Coronary artery (tissue), 2 donors: ENCODE results near the gene FBLN1.
"Not testable (repeated sequence)": the region's sequence is repeated elsewhere in the genome, so short reads cannot be mapped to it uniquely, and the experiment has no call there.

Experiments used
- DNase-seq: peaks from one replicate; pipeline ENCODE4 v3.0.0-alpha.2; 2017; ENCODE audit warnings: low spot score
- H3K27ac ChIP-seq, 2 donors: fragments of 200-600 bp; sonication (generic); one replicate each; pipeline ENCODE4 v1.5.1; 2016 to 2019
- H3K4me3 ChIP-seq: fragments of 200-600 bp; sonication (generic); 2 replicates; pipeline ENCODE4 v1.5.1; 2016; ENCODE audit warnings: mild to moderate bottlenecking, moderate library complexity
- TF ChIP-seq, protein P1 (sequence below): fragments of 200-600 bp; sonication (generic); IDR thresholded peaks from one replicate; pipeline ENCODE4 v1.5.1; 2019; ENCODE audit warnings: antibody characterized with exemption

The FBLN1 gene

DNA sequence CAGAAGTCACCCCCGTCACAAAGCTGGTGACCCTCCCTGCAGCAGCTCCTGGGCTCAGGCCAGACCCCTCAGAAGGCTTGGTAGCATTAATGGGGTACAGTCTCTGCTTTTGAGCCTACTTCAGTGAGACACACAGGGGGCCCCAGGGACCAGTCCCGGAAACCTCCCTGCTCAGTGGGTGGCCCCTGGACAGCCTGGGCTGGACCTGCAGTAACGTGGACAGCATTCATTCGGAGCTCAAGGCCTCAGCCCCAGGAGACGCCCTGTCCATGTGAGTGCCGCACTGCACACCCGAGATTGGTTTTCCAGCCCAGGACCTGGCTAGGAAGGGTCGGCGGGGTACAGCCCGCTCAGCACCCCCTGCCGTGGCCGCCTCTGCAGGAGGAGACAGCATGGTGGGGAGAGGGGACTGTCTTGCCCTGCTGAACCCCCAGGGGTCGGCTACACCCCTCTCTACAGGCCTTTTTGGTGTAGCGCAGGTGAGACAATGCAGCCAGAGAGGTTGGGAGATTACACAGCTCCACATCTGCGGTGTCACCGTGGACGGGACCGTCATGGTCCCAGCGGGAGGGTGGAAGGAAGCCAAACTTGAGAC lies 83.4 kb downstream of the FBLN1 start:
- no peak for DNase-seq
- TF ChIP-seq, protein P1, sequence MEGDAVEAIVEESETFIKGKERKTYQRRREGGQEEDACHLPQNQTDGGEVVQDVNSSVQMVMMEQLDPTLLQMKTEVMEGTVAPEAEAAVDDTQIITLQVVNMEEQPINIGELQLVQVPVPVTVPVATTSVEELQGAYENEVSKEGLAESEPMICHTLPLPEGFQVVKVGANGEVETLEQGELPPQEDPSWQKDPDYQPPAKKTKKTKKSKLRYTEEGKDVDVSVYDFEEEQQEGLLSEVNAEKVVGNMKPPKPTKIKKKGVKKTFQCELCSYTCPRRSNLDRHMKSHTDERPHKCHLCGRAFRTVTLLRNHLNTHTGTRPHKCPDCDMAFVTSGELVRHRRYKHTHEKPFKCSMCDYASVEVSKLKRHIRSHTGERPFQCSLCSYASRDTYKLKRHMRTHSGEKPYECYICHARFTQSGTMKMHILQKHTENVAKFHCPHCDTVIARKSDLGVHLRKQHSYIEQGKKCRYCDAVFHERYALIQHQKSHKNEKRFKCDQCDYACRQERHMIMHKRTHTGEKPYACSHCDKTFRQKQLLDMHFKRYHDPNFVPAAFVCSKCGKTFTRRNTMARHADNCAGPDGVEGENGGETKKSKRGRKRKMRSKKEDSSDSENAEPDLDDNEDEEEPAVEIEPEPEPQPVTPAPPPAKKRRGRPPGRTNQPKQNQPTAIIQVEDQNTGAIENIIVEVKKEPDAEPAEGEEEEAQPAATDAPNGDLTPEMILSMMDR: no peak
- H3K27ac ChIP-seq: no peak overlapping the region
- no peak overlapping the region for H3K4me3 ChIP-seq

DNA sequence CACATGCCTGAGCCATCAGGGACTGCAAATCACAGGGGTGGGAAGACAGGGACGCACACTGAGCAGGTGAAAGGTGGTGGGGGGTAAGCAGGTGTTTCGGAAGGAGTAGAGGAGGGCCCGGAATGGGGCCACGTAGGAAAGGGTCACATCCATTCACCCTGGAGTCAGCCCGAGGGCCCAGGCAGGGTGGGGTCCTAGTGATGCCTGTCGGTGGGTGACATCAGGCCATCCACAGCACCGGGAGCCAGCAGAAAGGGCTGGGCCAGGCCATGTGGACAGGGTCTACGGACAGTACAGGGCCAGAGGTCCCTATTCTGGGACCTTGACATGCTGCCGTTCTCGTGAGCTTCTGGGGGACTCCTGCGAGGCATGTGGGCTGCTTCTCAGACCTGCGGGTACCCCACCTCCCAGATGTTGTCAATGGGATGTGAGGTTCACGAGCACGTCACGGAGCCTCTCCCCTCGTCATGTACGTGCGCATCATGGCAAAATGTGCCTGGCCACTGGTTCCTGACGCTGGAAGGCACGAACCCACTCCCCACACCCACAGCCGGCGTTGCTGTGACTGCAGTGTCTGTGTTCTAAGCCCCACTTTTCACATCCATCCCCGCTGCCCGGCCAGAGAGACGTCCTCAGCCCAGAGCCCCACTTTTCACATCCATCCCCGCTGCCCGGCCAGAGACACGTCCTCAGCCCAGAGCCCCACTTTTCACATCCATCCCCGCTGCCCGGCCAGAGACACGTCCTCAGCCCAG lies 84.1 kb downstream of the FBLN1 start:
- TF ChIP-seq, protein P1: no peak
- Histone ChIP-seq H3K4me3 (no peak overlapping the region), H3K27ac (no peak overlapping the region)
- no peak for DNase-seq

DNA sequence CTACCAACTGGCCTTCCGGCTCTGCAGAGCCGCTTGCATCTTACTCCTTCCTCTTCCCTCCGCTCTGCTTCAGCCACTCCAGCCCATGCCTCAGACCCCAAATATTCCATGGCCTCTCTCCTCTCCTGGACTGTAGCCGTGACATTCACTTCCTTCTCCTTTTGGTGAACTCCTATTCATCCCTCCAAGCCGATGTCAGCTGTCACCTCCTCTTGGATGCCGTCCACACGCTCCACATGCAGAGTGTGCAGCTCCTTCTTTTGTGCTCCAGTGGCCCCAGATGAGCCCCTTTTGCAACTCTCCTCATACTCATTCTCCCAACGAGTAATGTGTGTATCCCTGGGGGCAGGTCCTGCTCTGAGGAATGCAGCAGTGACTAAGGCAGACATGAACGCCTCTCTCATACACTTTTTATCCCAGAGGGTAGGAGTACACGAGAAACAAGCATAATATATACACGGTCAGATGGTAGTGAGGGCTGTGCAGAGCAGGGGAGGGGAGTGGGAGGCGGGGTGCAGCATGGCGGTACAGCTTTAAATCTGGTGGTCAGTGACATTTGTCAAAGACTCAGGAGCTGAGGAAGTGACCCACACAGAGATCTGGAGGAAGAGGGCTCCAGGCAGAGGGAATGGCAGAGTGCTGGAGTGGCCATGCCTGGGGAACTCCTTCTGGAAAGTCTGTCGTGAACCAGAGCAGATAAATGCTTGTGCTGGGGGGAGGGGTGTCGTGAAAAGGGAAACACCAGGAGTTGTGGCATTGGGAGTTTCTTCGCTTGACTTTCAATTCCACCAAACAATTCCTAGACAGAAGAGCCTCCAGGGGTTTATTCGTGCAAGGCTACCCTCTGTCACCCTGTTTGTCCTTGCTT lies 85.2 kb downstream of the FBLN1 start:
- no peak overlapping the region for H3K4me3 ChIP-seq
- DNase-seq: no peak
- H3K27ac ChIP-seq: no peak overlapping the region
- TF ChIP-seq, protein P1: no peak

DNA sequence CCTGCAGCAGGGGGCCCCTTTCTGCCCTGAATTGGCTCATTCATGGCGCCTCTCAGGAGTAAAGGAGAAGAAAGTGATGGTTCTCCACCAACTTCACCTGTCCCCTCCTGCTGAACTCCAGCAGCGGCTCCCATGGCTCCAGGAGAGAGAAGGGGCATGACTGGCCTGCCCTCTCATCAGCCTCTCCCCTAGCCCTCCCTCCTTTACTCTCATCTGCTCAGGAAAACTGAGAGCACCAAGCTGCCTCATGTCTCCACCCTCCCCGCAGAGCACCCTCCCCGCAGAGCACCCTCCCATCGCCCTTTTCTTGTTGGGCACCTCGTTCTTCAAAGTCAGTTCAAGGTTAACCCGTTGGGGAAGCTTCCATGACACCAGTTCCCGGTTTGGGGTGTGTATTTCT lies 86.9 kb downstream of the FBLN1 start:
- Histone ChIP-seq H3K27ac (no peak overlapping the region), H3K4me3 (no peak overlapping the region)
- TF ChIP-seq, protein P1: no peak
- no peak for DNase-seq

DNA sequence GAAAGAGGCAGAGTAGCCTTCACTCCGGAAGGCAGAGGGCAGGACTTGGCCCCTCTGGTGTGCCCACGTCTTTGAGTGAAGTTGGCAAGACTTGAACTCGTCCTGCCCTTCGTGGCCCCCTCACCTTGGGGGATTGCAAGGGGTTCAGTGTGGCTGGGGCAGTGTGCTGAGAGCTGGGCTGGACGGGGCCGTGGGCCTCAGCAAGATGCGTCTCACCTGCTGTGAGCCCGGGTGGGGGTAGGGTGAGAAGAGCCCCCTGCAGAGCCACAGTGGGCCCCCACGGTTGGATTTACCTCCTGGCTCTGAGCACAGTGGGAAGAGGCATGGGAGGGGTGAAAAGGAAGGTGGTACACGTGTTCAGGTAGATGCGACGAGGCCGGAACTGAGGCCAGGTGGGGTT lies 87.6 kb downstream of the FBLN1 start:
- DNase-seq: no peak
- Histone ChIP-seq H3K27ac (no peak overlapping the region), H3K4me3 (no peak overlapping the region)
- TF ChIP-seq, protein P1: no peak

- not testable (repeated sequence) for DNase-seq, H3K27ac ChIP-seq, H3K4me3 ChIP-seq
Observed at GRCh38 chr22:45591633-45592213, 89.0 kb downstream of the FBLN1 start.
